CD8-positive, alpha-beta memory T cell (primary cell): ENCODE measurements around the gene KCNA2. TPM values are rescaled to one million over a fixed set of nuclear protein-coding genes. Genes with fewer than 3 reads are reported as not detected.

Experiments used
- CTCF ChIA-PET: fragments of 350-600 bp; sonication (Branson Sonifier 250); formaldehyde crosslinking; loops from one replicate; lab custom pipeline; 2021; ENCODE audit warnings: antibody characterized with exemption; lab: Charles Lee
- POLR2A ChIA-PET: fragments of 350-600 bp; sonication (Branson Sonifier 250); formaldehyde crosslinking; loops from one replicate; lab custom pipeline; 2021; ENCODE audit warnings: antibody characterized with exemption; lab: Charles Lee
- DNase-seq, 5 donors: peaks; one replicate each; pipeline versions ENCODE4 v3.0.0 to v3.0.0-alpha.2; 2020 to 2022; ENCODE audit warnings: mixed read lengths in 1 of 5
- H3K27ac ChIP-seq: one replicate; pipeline ENCODE4 v1.7.0; 2013; ENCODE audit warnings: low read depth, mild to moderate bottlenecking, low read length, moderate library complexity
- H3K27me3 ChIP-seq: 2 replicates; pipeline ENCODE4 v1.7.0; 2013; ENCODE audit warnings: low read length, mild to moderate bottlenecking; ENCODE audit not compliant: insufficient read depth, poor library complexity, severe bottlenecking
- H3K36me3 ChIP-seq: 2 replicates; pipeline ENCODE4 v1.7.0; 2013; ENCODE audit warnings: mild to moderate bottlenecking, low read length, moderate library complexity; ENCODE audit not compliant: insufficient read depth
- H3K4me1 ChIP-seq: 2 replicates; pipeline ENCODE4 v1.7.0; 2013; ENCODE audit warnings: mild to moderate bottlenecking, low read length, moderate library complexity; ENCODE audit not compliant: insufficient read depth
- H3K4me3 ChIP-seq: 2 replicates; pipeline ENCODE4 v1.7.0; 2013; ENCODE audit warnings: mild to moderate bottlenecking, low read length
- H3K9me3 ChIP-seq: 2 replicates; pipeline ENCODE4 v1.7.0; 2013; ENCODE audit warnings: mild to moderate bottlenecking, low read length
- H3K27ac Mint-ChIP-seq, 8 donors: one replicate each; pipeline ENCODE4 v1.8.0; 2020 to 2021; ENCODE audit warnings: mixed read lengths in 8 of 8, mild to moderate bottlenecking in 6 of 8, inconsistent platforms in 3 of 8, moderate library complexity in 3 of 8
- H3K27me3 Mint-ChIP-seq, 2 donors: one replicate each; pipeline ENCODE4 v1.8.0; 2020 to 2021; ENCODE audit warnings: mixed read lengths in 2 of 2, mild to moderate bottlenecking in 1 of 2, moderate library complexity in 1 of 2
- H3K36me3 Mint-ChIP-seq, 3 donors: one replicate each; pipeline ENCODE4 v1.8.0; 2020 to 2021; ENCODE audit warnings: mixed read lengths in 3 of 3, inconsistent platforms in 1 of 3, mild to moderate bottlenecking in 1 of 3
- H3K4me1 Mint-ChIP-seq, 3 donors: one replicate each; pipeline ENCODE4 v1.8.0; 2020 to 2021; ENCODE audit warnings: mixed read lengths in 3 of 3, inconsistent platforms in 1 of 3, mild to moderate bottlenecking in 1 of 3
- H3K4me3 Mint-ChIP-seq, 7 donors: one replicate each; pipeline ENCODE4 v1.8.0; 2020 to 2021; ENCODE audit warnings: mixed read lengths in 7 of 7, mild to moderate bottlenecking in 6 of 7, moderate library complexity in 4 of 7, inconsistent platforms in 2 of 7
- H3K9me3 Mint-ChIP-seq, 5 donors: one replicate each; pipeline ENCODE4 v1.8.0; 2020 to 2022; ENCODE audit warnings: mixed read lengths in 5 of 5, mild to moderate bottlenecking in 3 of 5, moderate library complexity in 2 of 5, inconsistent platforms in 1 of 5
- polyA plus RNA-seq: library from polyadenylated mRNA; unstranded; fragments of 300-500 nt; fragmentation: Illumina TruSeq; gene quantifications from one replicate; pipeline ENCODE4 v1.2.3, GENCODE V29; 2021
- total RNA-seq, 2 experiments: library from RNA; stranded (reverse); gene quantifications; one replicate each; pipeline ENCODE4 v1.2.3, GENCODE V29; 2021

The KCNA2 gene
- total and polyA plus RNA-seq, 3 experiments from 2014 or later = 0.16 to 0.35 (median 0.24) TPM

- Histone ChIP-seq H3K36me3 (no peaks in the 10 kb centered on the region), H3K9me3 (no peaks in the 10 kb centered on the region), H3K4me3 (peak overlapping the region; percentile 30), H3K4me1 (peaks cover 100% of the 10 kb centered on the region), H3K27ac (no peak overlapping the region), H3K27me3 (no peaks in the 10 kb centered on the region)
- Mint-ChIP-seq H3K4me1 (peaks cover 34 to 75% (median 74%) of the 10 kb centered on the region in 3 donors), H3K4me3 (peak overlapping the region in 6 of 7 donors; percentile 76 to 85 (median 78)), H3K9me3 (peaks cover 0 to 3% (median 0%) of the 10 kb centered on the region in 5 donors), H3K36me3 (peaks cover 0 to 4% (median 0%) of the 10 kb centered on the region in 3 donors), H3K27me3 (no peaks in the 10 kb centered on the region), H3K27ac (peak overlapping the region in 6 of 8 donors; percentile 92 to 98 (median 94))
- ChIA-PET CTCF (interaction anchor here (1.1 to 6.3 kb wide), 9 partner anchors 9 to 146 kb away, joined by 3 to 44 read pairs (median 8); partner anchors contain the start of gene KCNA3), POLR2A (interaction anchor here (0.7 to 3.9 kb wide), 2 partner anchors 11 to 16 kb away, joined by 3 to 21 read pairs; no protein-coding TSS in a partner anchor)
- no peak for DNase-seq
Observed at GRCh38 chr1:110635434-110635833, 29.3 kb upstream of the KCNA2 start.

GRCh38 chr1:110634455-110635311 lies 28.5 kb upstream of the KCNA2 start:
- Mint-ChIP-seq H3K36me3 (no peaks in the 10 kb centered on the region), H3K4me3 (peak overlapping the region; percentile 3 to 84 (median 78))
- CTCF ChIA-PET = interaction anchor here (0.7 to 6.3 kb wide), 11 partner anchors 10 to 148 kb away, joined by 3 to 44 read pairs (median 5); no protein-coding TSS in a partner anchor

GRCh38 chr1:110634086-110634454 lies 27.9 kb upstream of the KCNA2 start:
- H3K9me3 ChIP-seq = no peaks in the 10 kb centered on the region
- peak overlapping the region in 6 of 8 donors; percentile 92 to 98 (median 94) for H3K27ac Mint-ChIP-seq
- peaks cover 90% of the 10 kb centered on the region for H3K4me1 ChIP-seq
- no peaks in the 10 kb centered on the region for H3K9me3 Mint-ChIP-seq
- no peaks in the 10 kb centered on the region for H3K27me3 ChIP-seq
- ChIA-PET CTCF (interaction anchor here (1.3 to 6.3 kb wide), 7 partner anchors 14 to 149 kb away, joined by 3 to 44 read pairs (median 5); no protein-coding TSS in a partner anchor), POLR2A (interaction anchor here (1.2 to 3.9 kb wide), 3 partner anchors 12 to 40 kb away, joined by 3 to 21 read pairs (median 5); partner anchors contain the start of gene KCNA3)
- H3K27me3 Mint-ChIP-seq = no peaks in the 10 kb centered on the region
- no peak overlapping the region for H3K27ac ChIP-seq
- no peaks in the 10 kb centered on the region for H3K36me3 Mint-ChIP-seq
- DNase-seq = no peak
- H3K4me3 ChIP-seq = no peak overlapping the region
- H3K4me3 Mint-ChIP-seq = peak overlapping the region; percentile 3 to 84 (median 78)
- H3K36me3 ChIP-seq = no peaks in the 10 kb centered on the region
- H3K4me1 Mint-ChIP-seq = peaks cover 26 to 69% (median 65%) of the 10 kb centered on the region in 3 donors

More at GRCh38 chr1:110634455-110635311, 28.5 kb upstream of the KCNA2 start:
- no peak overlapping the region for H3K27ac ChIP-seq
- peak overlapping the region; percentile 30 for H3K4me3 ChIP-seq
- no peaks in the 10 kb centered on the region for H3K27me3 Mint-ChIP-seq
- H3K27me3 ChIP-seq = no peaks in the 10 kb centered on the region
- H3K4me1 ChIP-seq = peaks cover 96% of the 10 kb centered on the region
- peak overlapping the region in 6 of 8 donors; percentile 92 to 98 (median 94) for H3K27ac Mint-ChIP-seq
- POLR2A ChIA-PET = interaction anchor here (1.2 to 3.9 kb wide), 3 partner anchors 12 to 40 kb away, joined by 3 to 21 read pairs (median 5); partner anchors contain the start of gene KCNA3
- no peaks in the 10 kb centered on the region for H3K9me3 ChIP-seq
- H3K4me1 Mint-ChIP-seq = peaks cover 27 to 70% (median 67%) of the 10 kb centered on the region in 3 donors
- peak in 4 of 5 donors; percentile 29 to 81 (median 44) for DNase-seq
- no peaks in the 10 kb centered on the region for H3K9me3 Mint-ChIP-seq
- H3K36me3 ChIP-seq = no peaks in the 10 kb centered on the region

- peak overlapping the region in 6 of 7 donors; percentile 31 to 77 (median 60) for H3K4me3 Mint-ChIP-seq
- H3K4me3 ChIP-seq = no peak overlapping the region
- no peaks in the 10 kb centered on the region for H3K36me3 ChIP-seq
- H3K9me3 Mint-ChIP-seq = no peaks in the 10 kb centered on the region
- H3K27ac ChIP-seq = no peak overlapping the region
- ChIA-PET CTCF (interaction anchor here (1.3 to 6.3 kb wide), 6 partner anchors 14 to 149 kb away, joined by 3 to 44 read pairs (median 10); no protein-coding TSS in a partner anchor), POLR2A (interaction anchor here (3.9 kb wide), 1 partner anchor 13 kb away, joined by 21 read pairs; no protein-coding TSS in a partner anchor)
- no peaks in the 10 kb centered on the region for H3K27me3 ChIP-seq
- no peak for DNase-seq
- H3K9me3 ChIP-seq = no peaks in the 10 kb centered on the region
- H3K4me1 Mint-ChIP-seq = peaks cover 26 to 66% (median 60%) of the 10 kb centered on the region in 3 donors
- no peaks in the 10 kb centered on the region for H3K27me3 Mint-ChIP-seq
- peaks cover 85% of the 10 kb centered on the region for H3K4me1 ChIP-seq
- H3K36me3 Mint-ChIP-seq = no peaks in the 10 kb centered on the region
- peak overlapping the region in 5 of 8 donors; percentile 92 to 98 (median 94) for H3K27ac Mint-ChIP-seq
Observed at GRCh38 chr1:110633646-110634030, 27.5 kb upstream of the KCNA2 start.

- DNase-seq = no peak
- H3K4me3 Mint-ChIP-seq = no peak overlapping the region
- peaks cover 0 to 2% (median 0%) of the 10 kb centered on the region in 3 donors for H3K36me3 Mint-ChIP-seq
- POLR2A ChIA-PET = interaction anchor here (0.6 to 1.7 kb wide), 3 partner anchors 14 to 42 kb away, joined by 3 to 5 read pairs (median 4); no protein-coding TSS in a partner anchor
- Histone ChIP-seq H3K9me3 (no peaks in the 10 kb centered on the region), H3K4me1 (peaks cover 69% of the 10 kb centered on the region), H3K36me3 (no peaks in the 10 kb centered on the region), H3K27me3 (no peaks in the 10 kb centered on the region), H3K27ac (no peak overlapping the region), H3K4me3 (peak overlapping the region; percentile 45)
- CTCF ChIA-PET = interaction anchor here (1.0 to 4.9 kb wide), 13 partner anchors 9 to 153 kb away, joined by 3 to 46 read pairs (median 8); partner anchors contain the start of gene KCNA3
- no peaks in the 10 kb centered on the region for H3K9me3 Mint-ChIP-seq
- H3K27me3 Mint-ChIP-seq = no peaks in the 10 kb centered on the region
- peaks cover 26 to 66% (median 47%) of the 10 kb centered on the region in 3 donors for H3K4me1 Mint-ChIP-seq
- H3K27ac Mint-ChIP-seq = no peak overlapping the region
Observed at GRCh38 chr1:110631836-110632620, 25.9 kb upstream of the KCNA2 start.

- no peaks in the 10 kb centered on the region for H3K27me3 ChIP-seq
- Mint-ChIP-seq H3K36me3 (peaks cover 0 to 6% (median 0%) of the 10 kb centered on the region in 3 donors), H3K4me1 (peaks cover 34 to 66% (median 40%) of the 10 kb centered on the region in 3 donors), H3K27me3 (no peaks in the 10 kb centered on the region), H3K4me3 (no peak overlapping the region), H3K9me3 (no peaks in the 10 kb centered on the region), H3K27ac (no peak overlapping the region)
- no peaks in the 10 kb centered on the region for H3K36me3 ChIP-seq
- peak overlapping the region; percentile 45 for H3K4me3 ChIP-seq
- ChIA-PET CTCF (interaction anchor here (0.9 to 4.9 kb wide), 17 partner anchors 8 to 154 kb away, joined by 3 to 46 read pairs (median 7); partner anchors contain the start of gene KCNA3), POLR2A (interaction anchor here (1.3 to 1.7 kb wide), 2 partner anchors 18 to 42 kb away, joined by 5 to 8 read pairs; no protein-coding TSS in a partner anchor)
- no peaks in the 10 kb centered on the region for H3K9me3 ChIP-seq
- peaks cover 59% of the 10 kb centered on the region for H3K4me1 ChIP-seq
- peak; percentile 76 to 89 (median 83) for DNase-seq
- H3K27ac ChIP-seq = peak overlapping the region; percentile 22
Observed at GRCh38 chr1:110630839-110631663, 24.9 kb upstream of the KCNA2 start.
